ENCODE measurements around the gene RAVER1.

The RAVER1 gene

DNA sequence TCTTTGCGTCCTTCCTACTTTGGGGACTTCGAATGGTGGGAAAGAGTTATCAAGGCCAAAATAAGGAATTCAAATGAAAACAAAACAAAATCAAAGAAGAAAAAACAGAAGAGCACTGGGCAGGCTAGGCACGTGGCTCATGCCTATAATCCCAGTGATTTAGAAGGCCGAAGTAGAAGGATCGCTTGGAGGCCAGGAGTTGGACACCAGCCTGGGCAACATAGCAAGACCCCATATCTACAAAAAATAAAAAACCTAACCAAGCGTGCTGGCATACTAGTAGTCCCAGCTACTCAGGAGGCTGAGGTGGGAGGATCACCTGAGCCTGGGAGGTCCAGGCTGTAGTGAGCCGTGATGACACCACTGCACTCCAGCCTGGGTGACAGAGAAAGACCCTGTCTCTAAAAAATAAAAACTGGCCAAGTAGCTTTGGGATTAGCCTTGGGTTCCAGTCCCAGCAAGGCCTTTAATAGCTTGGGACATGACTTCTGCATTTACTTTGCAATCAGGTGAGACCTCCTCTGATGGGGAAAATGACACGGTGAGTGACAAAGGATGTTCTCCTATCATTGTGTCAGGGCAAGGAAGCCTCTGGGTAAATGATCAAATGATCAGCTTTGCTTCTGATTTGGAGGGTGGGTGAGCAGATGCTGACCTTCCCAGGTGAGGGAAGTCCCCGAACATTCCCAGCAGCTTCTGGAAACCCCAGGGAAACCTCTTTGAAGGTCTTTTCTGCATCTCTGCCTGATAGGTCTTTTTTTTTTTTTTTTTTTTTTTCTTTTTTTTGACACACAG is 55.3 kb downstream of the RAVER1 start:
- H3K4me3 Mint-ChIP-seq, result no peak overlapping the region
- no peaks in the 10 kb centered on the region for H3K27me3 Mint-ChIP-seq
- no peak overlapping the region for H3K27ac Mint-ChIP-seq
- H3K36me3 Mint-ChIP-seq, result peaks cover 7% of the 10 kb centered on the region
- no peaks in the 10 kb centered on the region for H3K9me3 Mint-ChIP-seq
- H3K4me1 Mint-ChIP-seq, result peaks cover 9% of the 10 kb centered on the region

GRCh38 chr19:10274589-10274988 is 58.7 kb downstream of the RAVER1 start:
- Mint-ChIP-seq H3K9me3 (no peaks in the 10 kb centered on the region), H3K36me3 (peaks cover 2% of the 10 kb centered on the region), H3K4me3 (no peak overlapping the region), H3K4me1 (peaks cover 16% of the 10 kb centered on the region), H3K27ac (peak overlapping the region; percentile 75), H3K27me3 (no peaks in the 10 kb centered on the region)

DNA sequence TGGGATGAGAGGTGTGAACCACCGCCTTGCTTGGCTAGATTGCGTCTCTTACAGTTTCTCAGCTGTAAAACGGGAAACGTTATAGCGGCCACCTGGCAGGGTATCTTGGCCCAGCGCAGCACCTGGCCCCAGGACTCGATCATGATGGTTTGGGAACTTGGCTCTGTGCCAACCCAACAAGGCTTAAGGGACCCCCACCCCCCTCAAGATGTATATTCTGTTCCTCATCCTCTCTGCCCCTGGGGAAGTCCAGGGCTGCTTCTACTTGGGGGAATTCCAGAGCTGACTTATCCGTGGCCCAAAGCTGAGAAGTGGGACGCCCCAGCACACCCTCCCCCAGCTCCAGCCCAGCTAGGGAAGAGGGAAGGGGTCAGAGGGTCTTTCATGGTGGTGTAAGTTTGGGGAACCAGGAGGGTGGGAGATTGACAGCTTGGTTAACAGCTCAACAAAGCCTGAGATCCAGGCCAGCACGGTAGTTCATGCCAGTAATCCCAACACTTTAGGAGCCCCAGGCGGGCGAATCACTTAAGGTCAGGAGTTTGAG is 61.7 kb downstream of the RAVER1 start:
- Mint-ChIP-seq H3K9me3 (no peaks in the 10 kb centered on the region), H3K4me3 (peak overlapping the region; percentile 82), H3K27me3 (no peaks in the 10 kb centered on the region), H3K36me3 (no peaks in the 10 kb centered on the region), H3K4me1 (peaks cover 18% of the 10 kb centered on the region), H3K27ac (peak overlapping the region; percentile 35)

GRCh38 chr19:10270616-10271394 is 62.5 kb downstream of the RAVER1 start, which contains the start of gene ICAM1:
Gene ICAM1, plus strand, starts transcription at chr19:10271120. Its CDS starts 40 bp downstream, at chr19:10271160.
- Mint-ChIP-seq H3K4me3 (peak within 1 kb of the TSS; percentile 82), H3K9me3 (no peaks in the 10 kb centered on the region), H3K4me1 (peaks cover 18% of the 10 kb centered on the region), H3K27ac (peak within 1 kb of the TSS; percentile 74), H3K36me3 (no peaks in the 10 kb centered on the region), H3K27me3 (no peaks in the 10 kb centered on the region)

GRCh38 chr19:10270180-10270615 is 63.1 kb downstream of the RAVER1 start:
- Mint-ChIP-seq H3K36me3 (no peaks in the 10 kb centered on the region), H3K27ac (peak overlapping the region; percentile 74), H3K27me3 (no peaks in the 10 kb centered on the region), H3K9me3 (no peaks in the 10 kb centered on the region), H3K4me1 (peaks cover 18% of the 10 kb centered on the region), H3K4me3 (peak overlapping the region; percentile 82)

GRCh38 chr19:10269333-10270179 is 63.8 kb downstream of the RAVER1 start:
- Mint-ChIP-seq H3K36me3 (no peaks in the 10 kb centered on the region), H3K4me3 (peak overlapping the region; percentile 82), H3K27ac (peak overlapping the region; percentile 84), H3K9me3 (no peaks in the 10 kb centered on the region), H3K27me3 (no peaks in the 10 kb centered on the region), H3K4me1 (peaks cover 18% of the 10 kb centered on the region)

- no peaks in the 10 kb centered on the region for H3K36me3 Mint-ChIP-seq
- H3K4me3 Mint-ChIP-seq, result no peak overlapping the region
- H3K27ac Mint-ChIP-seq, result peak overlapping the region; percentile 38
- peaks cover 14% of the 10 kb centered on the region for H3K4me1 Mint-ChIP-seq
- no peaks in the 10 kb centered on the region for H3K9me3 Mint-ChIP-seq
- H3K27me3 Mint-ChIP-seq, result no peaks in the 10 kb centered on the region
Observed at GRCh38 chr19:10268071-10268470, 65.3 kb downstream of the RAVER1 start.

GRCh38 chr19:10266706-10267105 is 66.6 kb downstream of the RAVER1 start:
- H3K9me3 Mint-ChIP-seq, result no peaks in the 10 kb centered on the region
- H3K4me3 Mint-ChIP-seq, result no peak overlapping the region
- H3K4me1 Mint-ChIP-seq, result peaks cover 10% of the 10 kb centered on the region
- H3K36me3 Mint-ChIP-seq, result no peaks in the 10 kb centered on the region
- H3K27ac Mint-ChIP-seq, result peak overlapping the region; percentile 60
- H3K27me3 Mint-ChIP-seq, result no peaks in the 10 kb centered on the region
